ENCODE results near the gene MOGAT1.

GRCh38 chr2:222688917-222689316, 17.5 kb downstream of the MOGAT1 start:
- TF ChIP-seq, protein P1, sequence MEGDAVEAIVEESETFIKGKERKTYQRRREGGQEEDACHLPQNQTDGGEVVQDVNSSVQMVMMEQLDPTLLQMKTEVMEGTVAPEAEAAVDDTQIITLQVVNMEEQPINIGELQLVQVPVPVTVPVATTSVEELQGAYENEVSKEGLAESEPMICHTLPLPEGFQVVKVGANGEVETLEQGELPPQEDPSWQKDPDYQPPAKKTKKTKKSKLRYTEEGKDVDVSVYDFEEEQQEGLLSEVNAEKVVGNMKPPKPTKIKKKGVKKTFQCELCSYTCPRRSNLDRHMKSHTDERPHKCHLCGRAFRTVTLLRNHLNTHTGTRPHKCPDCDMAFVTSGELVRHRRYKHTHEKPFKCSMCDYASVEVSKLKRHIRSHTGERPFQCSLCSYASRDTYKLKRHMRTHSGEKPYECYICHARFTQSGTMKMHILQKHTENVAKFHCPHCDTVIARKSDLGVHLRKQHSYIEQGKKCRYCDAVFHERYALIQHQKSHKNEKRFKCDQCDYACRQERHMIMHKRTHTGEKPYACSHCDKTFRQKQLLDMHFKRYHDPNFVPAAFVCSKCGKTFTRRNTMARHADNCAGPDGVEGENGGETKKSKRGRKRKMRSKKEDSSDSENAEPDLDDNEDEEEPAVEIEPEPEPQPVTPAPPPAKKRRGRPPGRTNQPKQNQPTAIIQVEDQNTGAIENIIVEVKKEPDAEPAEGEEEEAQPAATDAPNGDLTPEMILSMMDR (IDR thresholded peaks at IDR 0.05) = no peak
- TF ChIP-seq EP300 (IDR thresholded peaks at IDR 0.05) (no peak), POLR2AphosphoS5 (IDR thresholded peaks at IDR 0.05) (no peak)
